GM23338 (cell line): ENCODE results near the gene NOL9. TPM values are rescaled to one million over a fixed set of nuclear protein-coding genes. Genes with fewer than 3 reads are reported as not detected.

Experiments
- ATAC-seq: fragments of 200-7000 bp; cut with Tn5 transposase; 3 replicates; pipeline ENCODE4 v1.9.1; 2020
- DNase-seq: peaks from one replicate; pipeline ENCODE4 v3.0.0-alpha.2; 2015; ENCODE audit warnings: low spot score
- H2AFZ ChIP-seq: fragments of 200-600 bp; sonication (generic); 2 replicates; pipeline ENCODE4 v1.8.0; 2016; ENCODE audit warnings: antibody characterized with exemption, mild to moderate bottlenecking, moderate library complexity
- H3F3A ChIP-seq: fragments of 200-600 bp; sonication (generic); replicated peaks from 2 replicates; pipeline ENCODE4 v1.8.0; 2017; ENCODE audit warnings: antibody characterized with exemption, mixed run types, low read depth
- H3K27ac ChIP-seq: fragments of 200-600 bp; sonication (generic); 2 replicates; pipeline ENCODE4 v1.6.1; 2016; ENCODE audit warnings: low read depth
- H3K27me3 ChIP-seq: fragments of 200-600 bp; sonication (generic); 2 replicates; pipeline ENCODE4 v1.8.0; 2016; ENCODE audit warnings: mild to moderate bottlenecking, mixed run types, moderate library complexity; ENCODE audit not compliant: insufficient read depth
- H3K36me3 ChIP-seq: fragments of 200-600 bp; sonication (generic); 2 replicates; pipeline ENCODE4 v1.8.0; 2016; ENCODE audit warnings: mild to moderate bottlenecking; ENCODE audit not compliant: insufficient read depth
- H3K4me1 ChIP-seq: fragments of 200-600 bp; sonication (generic); 2 replicates; pipeline ENCODE4 v1.8.0; 2016; ENCODE audit warnings: mild to moderate bottlenecking, moderate library complexity; ENCODE audit not compliant: insufficient read depth
- H3K4me2 ChIP-seq: fragments of 200-600 bp; sonication (generic); 2 replicates; pipeline ENCODE4 v1.7.1; 2017; ENCODE audit warnings: mixed run types
- H3K4me3 ChIP-seq: fragments of 200-600 bp; sonication (generic); 2 replicates; pipeline ENCODE4 v1.6.1; 2016; ENCODE audit warnings: mixed run types
- H3K79me2 ChIP-seq: fragments of 200-600 bp; sonication (generic); replicated peaks from 2 replicates; pipeline ENCODE4 v1.8.0; 2017; ENCODE audit warnings: mild to moderate bottlenecking; ENCODE audit not compliant: insufficient read depth
- H3K9me2 ChIP-seq: fragments of 200-600 bp; sonication (generic); 2 replicates; pipeline ENCODE4 v1.8.0; 2017; ENCODE audit not compliant: insufficient read depth
- H4K20me1 ChIP-seq: fragments of 200-600 bp; sonication (generic); replicated peaks from 2 replicates; pipeline ENCODE4 v1.8.0; 2017; ENCODE audit warnings: mild to moderate bottlenecking; ENCODE audit not compliant: insufficient read depth
- H3K27ac Mint-ChIP-seq: 2 replicates; pipeline ENCODE4 v1.8.0; 2020; ENCODE audit warnings: inconsistent platforms, mild to moderate bottlenecking, moderate library complexity, mixed read lengths
- H3K27me3 Mint-ChIP-seq: 3 replicates; pipeline ENCODE4 v1.8.0; 2022; ENCODE audit warnings: low read depth, mild to moderate bottlenecking, moderate library complexity, mixed read lengths, inconsistent platforms; ENCODE audit not compliant: insufficient read depth, poor library complexity
- H3K36me3 Mint-ChIP-seq: 3 replicates; pipeline ENCODE4 v1.8.0; 2021; ENCODE audit warnings: low read depth, mild to moderate bottlenecking, inconsistent platforms, moderate library complexity, mixed read lengths
- H3K4me1 Mint-ChIP-seq: 3 replicates; pipeline ENCODE4 v1.8.0; 2020; ENCODE audit warnings: mild to moderate bottlenecking, inconsistent platforms, mixed read lengths
- H3K4me3 Mint-ChIP-seq: 3 replicates; pipeline ENCODE4 v1.8.0; 2021; ENCODE audit warnings: moderate library complexity, mild to moderate bottlenecking, inconsistent platforms, mixed read lengths
- H3K9me3 Mint-ChIP-seq: 3 replicates; pipeline ENCODE4 v1.8.0; 2020; ENCODE audit warnings: moderate library complexity, mild to moderate bottlenecking, inconsistent platforms, mixed read lengths
- CREB1 ChIP-seq: fragments of 250-450 bp; sonication (Bioruptor Pico); IDR thresholded peaks from 2 replicates; pipeline ENCODE4 v1.5.0; 2020; ENCODE audit warnings: low read depth, mild to moderate bottlenecking, moderate library complexity
- EZH2 ChIP-seq: fragments of 200-600 bp; sonication (generic); IDR thresholded peaks from one replicate; pipeline ENCODE4 v1.8.0; 2017; ENCODE audit warnings: antibody characterized with exemption, mild to moderate bottlenecking, low read depth; ENCODE audit not compliant: unreplicated experiment
- EZH2phosphoT487 ChIP-seq: fragments of 200-600 bp; sonication (generic); IDR thresholded peaks from one replicate; pipeline ENCODE4 v1.8.1; 2018; ENCODE audit warnings: antibody characterized with exemption; ENCODE audit not compliant: unreplicated experiment
- NANOG ChIP-seq: IDR thresholded peaks from 2 replicates; pipeline ENCODE4 v1.6.1; 2016; ENCODE audit warnings: antibody characterized with exemption, borderline replicate concordance
- STAT1 ChIP-seq: IDR thresholded peaks from one replicate; pipeline ENCODE4 v1.6.1; 2016; ENCODE audit warnings: antibody characterized with exemption; ENCODE audit not compliant: unreplicated experiment
- ZNF114 ChIP-seq: fragments of 250-450 bp; sonication (Bioruptor Pico); IDR thresholded peaks from 2 replicates; pipeline ENCODE4 v1.5.0; 2020; ENCODE audit warnings: mild to moderate bottlenecking, moderate library complexity
- ZNF331 ChIP-seq: fragments of 250-450 bp; sonication (Bioruptor Pico); IDR thresholded peaks from 2 replicates; pipeline ENCODE4 v1.5.0; 2020; ENCODE audit warnings: low read depth, mild to moderate bottlenecking, moderate library complexity
- polyA plus RNA-seq: library from polyadenylated mRNA; unstranded; fragments of >200 nt; fragmentation: Nextera tagmentation; extraction: Ambion mirVana; gene quantifications from 2 replicates; pipeline ENCODE4 v1.2.1, GENCODE V29; 2016
- total RNA-seq: library from RNA; depleted of rRNA; stranded (reverse); fragments of >200 nt; shearing (Covaris generic); gene quantifications from 2 replicates; pipeline ENCODE4 v1.2.3, GENCODE V29; 2014
- TF ChIP-seq, protein P1 (sequence below): fragments of 250-450 bp; sonication (Bioruptor Pico); IDR thresholded peaks from 2 replicates; pipeline ENCODE4 v1.5.0; 2020; ENCODE audit warnings: mild to moderate bottlenecking, moderate library complexity
- TF ChIP-seq, protein P2 (sequence below), 2 experiments: fragments of 200-600 bp in 1 of 2; sonication (generic) in 1 of 2; conservative IDR thresholded peaks; 2 replicates each; pipeline versions ENCODE4 v1.5.1 to v1.6.1; 2016 to 2017; ENCODE audit warnings: antibody characterized with exemption in 2 of 2, low read depth in 2 of 2, mild to moderate bottlenecking in 2 of 2, moderate library complexity in 1 of 2

NOL9 gene
- total and polyA plus RNA-seq, 2 experiments from 2014 or later: 13.2 to 48.5 TPM

DNA sequence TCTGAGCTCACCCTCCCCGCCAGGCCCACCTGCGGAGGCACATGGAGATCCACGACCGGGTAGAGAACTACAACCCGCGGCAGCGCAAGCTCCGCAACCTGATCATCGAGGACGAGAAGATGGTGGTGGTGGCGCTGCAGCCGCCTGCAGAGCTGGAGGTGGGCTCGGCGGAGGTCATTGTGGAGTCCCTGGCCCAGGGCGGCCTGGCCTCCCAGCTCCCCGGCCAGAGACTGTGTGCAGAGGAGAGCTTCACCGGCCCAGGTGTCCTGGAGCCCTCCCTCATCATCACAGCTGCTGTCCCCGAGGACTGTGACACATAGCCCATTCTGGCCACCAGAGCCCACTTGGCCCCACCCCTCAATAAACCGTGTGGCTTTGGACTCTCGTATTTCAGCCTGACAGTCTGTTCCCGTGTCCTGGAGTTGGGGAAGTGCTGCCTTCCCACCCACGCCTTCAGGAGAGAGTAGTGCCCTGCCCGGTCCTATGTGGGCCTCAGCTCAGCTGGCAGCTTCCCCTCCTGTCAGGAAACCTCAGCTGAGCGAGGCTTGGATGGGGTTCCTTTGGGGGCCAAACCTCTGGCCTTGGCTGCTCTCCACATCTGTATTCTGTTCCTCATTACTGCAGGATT, 34.7 kb upstream of the NOL9 start:
- peak overlapping the region; percentile 69 for H3K27ac ChIP-seq
- no peak overlapping the region; the same call in 1 of the 2 replicates for H3K27ac Mint-ChIP-seq
- ATAC-seq: no peak
- H3K36me3 Mint-ChIP-seq: peaks cover 24% of the 10 kb centered on the region
- H3K27me3 ChIP-seq: no peaks in the 10 kb centered on the region
- no peak overlapping the region for H2AFZ ChIP-seq
- no peaks in the 10 kb centered on the region for H3K36me3 ChIP-seq
- peaks cover 21% of the 10 kb centered on the region for H3K27me3 Mint-ChIP-seq
- H3F3A ChIP-seq: peaks cover 14% of the 10 kb centered on the region; the same call in 1 of the 2 replicates
- 0 out of 2 replicates have a peak, but pooled peaks cover 2% of the 10 kb centered on the region for H3K79me2 ChIP-seq
- no peak overlapping the region for H3K4me3 ChIP-seq
- peaks cover 23% of the 10 kb centered on the region; the same call in 1 of the 2 replicates for H4K20me1 ChIP-seq
- H3K4me1 ChIP-seq: no peaks in the 10 kb centered on the region
- H3K9me3 Mint-ChIP-seq: no peaks in the 10 kb centered on the region
- no peak overlapping the region for H3K4me3 Mint-ChIP-seq
- no peak for DNase-seq
- H3K9me2 ChIP-seq: no peaks in the 10 kb centered on the region
- peaks cover 6% of the 10 kb centered on the region; the same call in 1 of the 3 replicates for H3K4me1 Mint-ChIP-seq
- H3K4me2 ChIP-seq: no peak overlapping the region
- TF ChIP-seq EZH2: no peak
- no peak for TF ChIP-seq CREB1
- TF ChIP-seq ZNF114 (CRISPR knock-in tag): no peak
- TF ChIP-seq STAT1: no peak
- no peak for TF ChIP-seq ZNF331
- TF ChIP-seq, protein P1, sequence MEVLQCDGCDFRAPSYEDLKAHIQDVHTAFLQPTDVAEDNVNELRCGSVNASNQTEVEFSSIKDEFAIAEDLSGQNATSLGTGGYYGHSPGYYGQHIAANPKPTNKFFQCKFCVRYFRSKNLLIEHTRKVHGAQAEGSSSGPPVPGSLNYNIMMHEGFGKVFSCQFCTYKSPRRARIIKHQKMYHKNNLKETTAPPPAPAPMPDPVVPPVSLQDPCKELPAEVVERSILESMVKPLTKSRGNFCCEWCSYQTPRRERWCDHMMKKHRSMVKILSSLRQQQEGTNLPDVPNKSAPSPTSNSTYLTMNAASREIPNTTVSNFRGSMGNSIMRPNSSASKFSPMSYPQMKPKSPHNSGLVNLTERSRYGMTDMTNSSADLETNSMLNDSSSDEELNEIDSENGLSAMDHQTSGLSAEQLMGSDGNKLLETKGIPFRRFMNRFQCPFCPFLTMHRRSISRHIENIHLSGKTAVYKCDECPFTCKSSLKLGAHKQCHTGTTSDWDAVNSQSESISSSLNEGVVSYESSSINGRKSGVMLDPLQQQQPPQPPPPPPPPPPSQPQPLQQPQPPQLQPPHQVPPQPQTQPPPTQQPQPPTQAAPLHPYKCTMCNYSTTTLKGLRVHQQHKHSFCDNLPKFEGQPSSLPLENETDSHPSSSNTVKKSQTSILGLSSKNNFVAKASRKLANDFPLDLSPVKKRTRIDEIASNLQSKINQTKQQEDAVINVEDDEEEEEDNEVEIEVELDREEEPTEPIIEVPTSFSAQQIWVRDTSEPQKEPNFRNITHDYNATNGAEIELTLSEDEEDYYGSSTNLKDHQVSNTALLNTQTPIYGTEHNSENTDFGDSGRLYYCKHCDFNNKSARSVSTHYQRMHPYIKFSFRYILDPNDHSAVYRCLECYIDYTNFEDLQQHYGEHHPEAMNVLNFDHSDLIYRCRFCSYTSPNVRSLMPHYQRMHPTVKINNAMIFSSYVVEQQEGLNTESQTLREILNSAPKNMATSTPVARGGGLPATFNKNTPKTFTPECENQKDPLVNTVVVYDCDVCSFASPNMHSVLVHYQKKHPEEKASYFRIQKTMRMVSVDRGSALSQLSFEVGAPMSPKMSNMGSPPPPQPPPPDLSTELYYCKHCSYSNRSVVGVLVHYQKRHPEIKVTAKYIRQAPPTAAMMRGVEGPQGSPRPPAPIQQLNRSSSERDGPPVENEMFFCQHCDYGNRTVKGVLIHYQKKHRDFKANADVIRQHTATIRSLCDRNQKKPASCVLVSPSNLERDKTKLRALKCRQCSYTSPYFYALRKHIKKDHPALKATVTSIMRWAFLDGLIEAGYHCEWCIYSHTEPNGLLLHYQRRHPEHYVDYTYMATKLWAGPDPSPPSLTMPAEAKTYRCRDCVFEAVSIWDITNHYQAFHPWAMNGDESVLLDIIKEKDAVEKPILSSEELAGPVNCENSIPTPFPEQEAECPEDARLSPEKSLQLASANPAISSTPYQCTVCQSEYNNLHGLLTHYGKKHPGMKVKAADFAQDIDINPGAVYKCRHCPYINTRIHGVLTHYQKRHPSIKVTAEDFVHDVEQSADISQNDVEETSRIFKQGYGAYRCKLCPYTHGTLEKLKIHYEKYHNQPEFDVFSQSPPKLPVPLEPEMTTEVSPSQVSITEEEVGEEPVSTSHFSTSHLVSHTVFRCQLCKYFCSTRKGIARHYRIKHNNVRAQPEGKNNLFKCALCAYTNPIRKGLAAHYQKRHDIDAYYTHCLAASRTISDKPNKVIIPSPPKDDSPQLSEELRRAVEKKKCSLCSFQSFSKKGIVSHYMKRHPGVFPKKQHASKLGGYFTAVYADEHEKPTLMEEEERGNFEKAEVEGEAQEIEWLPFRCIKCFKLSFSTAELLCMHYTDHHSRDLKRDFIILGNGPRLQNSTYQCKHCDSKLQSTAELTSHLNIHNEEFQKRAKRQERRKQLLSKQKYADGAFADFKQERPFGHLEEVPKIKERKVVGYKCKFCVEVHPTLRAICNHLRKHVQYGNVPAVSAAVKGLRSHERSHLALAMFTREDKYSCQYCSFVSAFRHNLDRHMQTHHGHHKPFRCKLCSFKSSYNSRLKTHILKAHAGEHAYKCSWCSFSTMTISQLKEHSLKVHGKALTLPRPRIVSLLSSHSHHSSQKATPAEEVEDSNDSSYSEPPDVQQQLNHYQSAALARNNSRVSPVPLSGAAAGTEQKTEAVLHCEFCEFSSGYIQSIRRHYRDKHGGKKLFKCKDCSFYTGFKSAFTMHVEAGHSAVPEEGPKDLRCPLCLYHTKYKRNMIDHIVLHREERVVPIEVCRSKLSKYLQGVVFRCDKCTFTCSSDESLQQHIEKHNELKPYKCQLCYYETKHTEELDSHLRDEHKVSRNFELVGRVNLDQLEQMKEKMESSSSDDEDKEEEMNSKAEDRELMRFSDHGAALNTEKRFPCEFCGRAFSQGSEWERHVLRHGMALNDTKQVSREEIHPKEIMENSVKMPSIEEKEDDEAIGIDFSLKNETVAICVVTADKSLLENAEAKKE (CRISPR knock-in tag): no peak
- TF ChIP-seq EZH2phosphoT487: no peak
- TF ChIP-seq NANOG: no peak
- TF ChIP-seq, protein P2, sequence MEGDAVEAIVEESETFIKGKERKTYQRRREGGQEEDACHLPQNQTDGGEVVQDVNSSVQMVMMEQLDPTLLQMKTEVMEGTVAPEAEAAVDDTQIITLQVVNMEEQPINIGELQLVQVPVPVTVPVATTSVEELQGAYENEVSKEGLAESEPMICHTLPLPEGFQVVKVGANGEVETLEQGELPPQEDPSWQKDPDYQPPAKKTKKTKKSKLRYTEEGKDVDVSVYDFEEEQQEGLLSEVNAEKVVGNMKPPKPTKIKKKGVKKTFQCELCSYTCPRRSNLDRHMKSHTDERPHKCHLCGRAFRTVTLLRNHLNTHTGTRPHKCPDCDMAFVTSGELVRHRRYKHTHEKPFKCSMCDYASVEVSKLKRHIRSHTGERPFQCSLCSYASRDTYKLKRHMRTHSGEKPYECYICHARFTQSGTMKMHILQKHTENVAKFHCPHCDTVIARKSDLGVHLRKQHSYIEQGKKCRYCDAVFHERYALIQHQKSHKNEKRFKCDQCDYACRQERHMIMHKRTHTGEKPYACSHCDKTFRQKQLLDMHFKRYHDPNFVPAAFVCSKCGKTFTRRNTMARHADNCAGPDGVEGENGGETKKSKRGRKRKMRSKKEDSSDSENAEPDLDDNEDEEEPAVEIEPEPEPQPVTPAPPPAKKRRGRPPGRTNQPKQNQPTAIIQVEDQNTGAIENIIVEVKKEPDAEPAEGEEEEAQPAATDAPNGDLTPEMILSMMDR (conservative IDR thresholded peaks at IDR 0.05; ENCODE audit: low read depth in 2 of 2): no peak
